ENCODE data around the gene KRT14.

KRT14 gene

DNA sequence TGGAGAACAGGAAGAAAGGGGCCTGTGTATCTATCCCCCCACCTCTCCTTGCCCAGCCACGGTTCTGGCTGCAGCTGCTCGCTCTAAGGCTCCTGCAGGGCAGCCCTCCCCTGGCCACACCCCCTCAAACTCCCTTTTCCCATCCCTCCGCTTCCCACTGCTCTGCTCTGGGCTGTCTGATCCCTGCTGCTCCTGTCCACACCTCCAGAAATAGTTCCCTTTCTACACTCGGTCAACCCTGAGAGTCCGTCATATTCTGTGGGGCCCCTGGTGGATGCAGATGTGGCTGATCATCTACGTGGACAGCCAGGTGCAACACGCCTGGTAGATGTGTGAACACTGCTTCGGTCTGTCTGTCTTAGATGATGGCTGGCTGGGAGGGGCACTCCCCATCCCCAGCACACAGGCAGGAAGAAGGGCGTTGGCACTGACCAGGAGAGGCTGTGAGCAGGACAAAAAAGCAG lies 39.3 kb downstream of the KRT14 start:
- Histone ChIP-seq H3K9ac (ENCODE audit: low read length) (no peak overlapping the region), H3K27me3 (replicated peaks; ENCODE audit: insufficient read depth, low read length) (no peaks in the 10 kb centered on the region; the same call in 1 of the 2 replicates), H3K4me3 (ENCODE audit: low read length) (no peak overlapping the region), H3K79me2 (ENCODE audit: low read length) (no peaks in the 10 kb centered on the region), H2AFZ (ENCODE audit: low read length) (no peak overlapping the region), H3F3A (ENCODE audit: insufficient read depth, low read length) (no peaks in the 10 kb centered on the region), H3K4me1 (ENCODE audit: low read length) (peaks cover 12% of the 10 kb centered on the region; the same call in 1 of the 2 replicates), H3K4me2 (ENCODE audit: low read depth, low read length) (no peak overlapping the region), H3K36me3 (replicated peaks; ENCODE audit: insufficient read depth, low read length) (no peaks in the 10 kb centered on the region), H3K9me3 (replicated peaks; ENCODE audit: insufficient read depth, low read length) (no peaks in the 10 kb centered on the region), H3K27ac (ENCODE audit: low read length) (no peak overlapping the region), H3K9me2 (replicated peaks; ENCODE audit: insufficient read depth, low read length) (no peaks in the 10 kb centered on the region), H4K20me1 (ENCODE audit: insufficient read depth, low read length) (no peaks in the 10 kb centered on the region)
- DNase-seq, result no peak
- TF ChIP-seq EZH2phosphoT487 (IDR thresholded peaks at IDR 0.05; ENCODE audit: low read length) (no peak), EZH2 (optimal IDR thresholded peaks at IDR 0.05; ENCODE audit: low read depth, low read length) (no peak)
- TF ChIP-seq, protein P1, sequence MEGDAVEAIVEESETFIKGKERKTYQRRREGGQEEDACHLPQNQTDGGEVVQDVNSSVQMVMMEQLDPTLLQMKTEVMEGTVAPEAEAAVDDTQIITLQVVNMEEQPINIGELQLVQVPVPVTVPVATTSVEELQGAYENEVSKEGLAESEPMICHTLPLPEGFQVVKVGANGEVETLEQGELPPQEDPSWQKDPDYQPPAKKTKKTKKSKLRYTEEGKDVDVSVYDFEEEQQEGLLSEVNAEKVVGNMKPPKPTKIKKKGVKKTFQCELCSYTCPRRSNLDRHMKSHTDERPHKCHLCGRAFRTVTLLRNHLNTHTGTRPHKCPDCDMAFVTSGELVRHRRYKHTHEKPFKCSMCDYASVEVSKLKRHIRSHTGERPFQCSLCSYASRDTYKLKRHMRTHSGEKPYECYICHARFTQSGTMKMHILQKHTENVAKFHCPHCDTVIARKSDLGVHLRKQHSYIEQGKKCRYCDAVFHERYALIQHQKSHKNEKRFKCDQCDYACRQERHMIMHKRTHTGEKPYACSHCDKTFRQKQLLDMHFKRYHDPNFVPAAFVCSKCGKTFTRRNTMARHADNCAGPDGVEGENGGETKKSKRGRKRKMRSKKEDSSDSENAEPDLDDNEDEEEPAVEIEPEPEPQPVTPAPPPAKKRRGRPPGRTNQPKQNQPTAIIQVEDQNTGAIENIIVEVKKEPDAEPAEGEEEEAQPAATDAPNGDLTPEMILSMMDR (IDR thresholded peaks at IDR 0.05; ENCODE audit: low read length), result no peak

DNA sequence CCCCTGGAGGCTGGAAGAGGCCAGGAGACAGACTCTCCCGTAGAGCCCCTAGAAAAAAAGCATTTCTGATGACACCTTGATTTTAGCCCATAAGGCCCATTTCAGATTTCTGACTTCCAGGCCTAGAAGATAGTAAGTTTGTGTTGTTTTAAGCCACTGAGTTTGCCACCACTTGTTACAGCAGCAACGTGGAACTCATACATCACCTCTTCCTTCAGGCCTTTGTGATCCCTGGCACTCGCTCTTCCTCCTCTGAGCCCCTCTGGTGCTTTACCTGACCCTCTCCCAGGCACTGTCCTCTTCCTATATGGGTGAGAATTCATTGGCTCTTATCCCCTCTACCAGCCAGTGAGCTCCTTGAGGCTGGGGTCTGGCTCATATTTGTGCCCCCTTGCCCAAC lies 39.9 kb downstream of the KRT14 start:
- no peak for DNase-seq
- TF ChIP-seq EZH2phosphoT487 (IDR thresholded peaks at IDR 0.05; ENCODE audit: low read length), result no peak
- no peak for TF ChIP-seq EZH2 (optimal IDR thresholded peaks at IDR 0.05; ENCODE audit: low read depth, low read length)
- H4K20me1 ChIP-seq (ENCODE audit: insufficient read depth, low read length), result no peaks in the 10 kb centered on the region
- no peak overlapping the region for H3K27ac ChIP-seq (ENCODE audit: low read length)
- H3K4me3 ChIP-seq (ENCODE audit: low read length), result no peak overlapping the region
- no peak overlapping the region for H3K9ac ChIP-seq (ENCODE audit: low read length)
- no peak overlapping the region for H2AFZ ChIP-seq (ENCODE audit: low read length)
- no peak overlapping the region for H3K4me2 ChIP-seq (ENCODE audit: low read depth, low read length)
- no peaks in the 10 kb centered on the region for H3K36me3 ChIP-seq (replicated peaks; ENCODE audit: insufficient read depth, low read length)
- peaks cover 12% of the 10 kb centered on the region; the same call in 1 of the 2 replicates for H3K4me1 ChIP-seq (ENCODE audit: low read length)
- H3K79me2 ChIP-seq (ENCODE audit: low read length), result no peaks in the 10 kb centered on the region
- no peaks in the 10 kb centered on the region for H3K9me3 ChIP-seq (replicated peaks; ENCODE audit: insufficient read depth, low read length)
- no peaks in the 10 kb centered on the region; the same call in 1 of the 2 replicates for H3K27me3 ChIP-seq (replicated peaks; ENCODE audit: insufficient read depth, low read length)
- H3F3A ChIP-seq (ENCODE audit: insufficient read depth, low read length), result no peaks in the 10 kb centered on the region
- no peaks in the 10 kb centered on the region for H3K9me2 ChIP-seq (replicated peaks; ENCODE audit: insufficient read depth, low read length)

DNA sequence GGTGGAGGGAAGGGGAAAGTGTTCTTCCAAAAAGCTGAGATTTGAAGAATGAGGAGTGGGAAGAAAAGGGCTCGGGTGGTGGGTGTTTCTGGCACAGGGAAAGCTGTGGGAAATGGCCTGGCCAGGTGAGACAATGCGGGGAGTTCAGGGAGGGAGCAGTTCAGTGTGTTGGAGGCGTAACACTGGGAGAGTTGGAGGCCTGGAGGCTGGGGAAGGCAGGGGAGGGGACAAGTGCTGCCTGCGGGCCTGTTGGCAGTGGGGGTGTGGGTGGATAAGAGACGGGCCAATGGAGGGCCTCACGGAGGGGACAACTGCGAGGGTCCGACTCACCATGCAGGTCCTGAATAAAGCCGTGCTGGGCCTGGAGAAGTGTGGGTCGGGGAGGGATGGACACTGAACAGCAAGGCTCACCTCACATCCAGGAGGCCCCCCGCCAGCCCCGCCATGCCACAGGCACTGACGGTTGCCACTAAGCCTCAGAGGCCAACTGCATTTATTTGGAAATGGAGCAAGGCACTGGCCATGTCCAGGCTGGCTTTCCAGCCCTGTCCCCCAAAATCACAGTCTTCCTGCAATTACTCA lies 40.8 kb downstream of the KRT14 start:
- no peak for DNase-seq
- TF ChIP-seq, protein P1 (IDR thresholded peaks at IDR 0.05; ENCODE audit: low read length), result no peak
- no peak for TF ChIP-seq EZH2 (optimal IDR thresholded peaks at IDR 0.05; ENCODE audit: low read depth, low read length)
- TF ChIP-seq EZH2phosphoT487 (IDR thresholded peaks at IDR 0.05; ENCODE audit: low read length), result no peak
- no peaks in the 10 kb centered on the region for H3K9me3 ChIP-seq (replicated peaks; ENCODE audit: insufficient read depth, low read length)
- no peaks in the 10 kb centered on the region for H4K20me1 ChIP-seq (ENCODE audit: insufficient read depth, low read length)
- peaks cover 12% of the 10 kb centered on the region; the same call in 1 of the 2 replicates for H3K4me1 ChIP-seq (ENCODE audit: low read length)
- H3K27ac ChIP-seq (ENCODE audit: low read length), result no peak overlapping the region
- H3K9ac ChIP-seq (ENCODE audit: low read length), result no peak overlapping the region
- H3F3A ChIP-seq (ENCODE audit: insufficient read depth, low read length), result no peaks in the 10 kb centered on the region
- no peaks in the 10 kb centered on the region for H3K9me2 ChIP-seq (replicated peaks; ENCODE audit: insufficient read depth, low read length)
- H3K4me3 ChIP-seq (ENCODE audit: low read length), result no peak overlapping the region
- H3K4me2 ChIP-seq (ENCODE audit: low read depth, low read length), result no peak overlapping the region
- H3K27me3 ChIP-seq (replicated peaks; ENCODE audit: insufficient read depth, low read length), result no peaks in the 10 kb centered on the region; the same call in 1 of the 2 replicates
- no peaks in the 10 kb centered on the region for H3K36me3 ChIP-seq (replicated peaks; ENCODE audit: insufficient read depth, low read length)
- no peaks in the 10 kb centered on the region for H3K79me2 ChIP-seq (ENCODE audit: low read length)
- H2AFZ ChIP-seq (ENCODE audit: low read length), result no peak overlapping the region

DNA sequence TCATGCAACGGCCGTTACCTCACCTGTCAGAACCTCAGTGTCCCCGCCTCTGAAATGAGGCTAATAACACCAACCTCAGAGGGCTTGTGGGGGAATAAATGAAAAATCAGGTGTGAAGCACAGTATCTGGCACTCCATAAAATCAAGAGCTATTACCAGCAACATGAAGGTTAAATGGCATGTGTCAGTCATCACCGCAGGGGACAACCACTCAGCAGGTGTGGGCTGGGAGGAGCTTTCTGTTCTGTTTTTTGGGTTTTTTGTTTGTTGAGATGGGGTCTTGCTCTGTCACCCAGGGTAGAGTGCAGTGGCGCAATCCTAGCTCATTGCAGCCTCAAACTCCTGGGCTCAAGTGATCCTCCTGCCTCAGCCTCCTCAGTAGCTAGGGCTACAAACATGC lies 41.8 kb downstream of the KRT14 start:
- Histone ChIP-seq H4K20me1 (ENCODE audit: insufficient read depth, low read length) (no peaks in the 10 kb centered on the region), H3K79me2 (ENCODE audit: low read length) (no peaks in the 10 kb centered on the region), H3K27ac (ENCODE audit: low read length) (no peak overlapping the region), H3K9me3 (replicated peaks; ENCODE audit: insufficient read depth, low read length) (no peaks in the 10 kb centered on the region), H3F3A (ENCODE audit: insufficient read depth, low read length) (no peaks in the 10 kb centered on the region), H2AFZ (ENCODE audit: low read length) (no peak overlapping the region), H3K4me3 (ENCODE audit: low read length) (no peak overlapping the region), H3K4me2 (ENCODE audit: low read depth, low read length) (no peak overlapping the region), H3K4me1 (ENCODE audit: low read length) (peaks cover 12% of the 10 kb centered on the region; the same call in 1 of the 2 replicates), H3K36me3 (replicated peaks; ENCODE audit: insufficient read depth, low read length) (no peaks in the 10 kb centered on the region), H3K9me2 (replicated peaks; ENCODE audit: insufficient read depth, low read length) (no peaks in the 10 kb centered on the region), H3K27me3 (replicated peaks; ENCODE audit: insufficient read depth, low read length) (no peaks in the 10 kb centered on the region; the same call in 1 of the 2 replicates), H3K9ac (ENCODE audit: low read length) (no peak overlapping the region)
- TF ChIP-seq EZH2phosphoT487 (IDR thresholded peaks at IDR 0.05; ENCODE audit: low read length) (no peak), EZH2 (optimal IDR thresholded peaks at IDR 0.05; ENCODE audit: low read depth, low read length) (no peak)
- TF ChIP-seq, protein P1 (IDR thresholded peaks at IDR 0.05; ENCODE audit: low read length), result no peak
- no peak for DNase-seq
